Neural cell (in vitro differentiated cells): ENCODE data around the gene PPP1R13B. TPM values are rescaled to one million over a fixed set of nuclear protein-coding genes. Genes with fewer than 3 reads are reported as not detected.

Source experiments
- H2AFZ ChIP-seq: fragments of 200-600, 300-800 bp; sonication (generic), shearing (Covaris generic); 2 replicates; pipeline ENCODE4 v1.6.0; 2014; ENCODE audit warnings: low read depth, mild to moderate bottlenecking, antibody characterized with exemption, low read length, moderate library complexity
- H3F3A ChIP-seq: fragments of 200-600 bp; shearing (Covaris generic); 2 replicates; pipeline ENCODE4 v1.6.1; 2016; ENCODE audit warnings: mild to moderate bottlenecking, moderate library complexity, mixed read lengths, antibody characterized with exemption, low read length; ENCODE audit not compliant: insufficient read depth, poor library complexity, severe bottlenecking
- H3K27ac ChIP-seq: fragments of 200-600, 300-800 bp; sonication (generic), shearing (Covaris generic); 2 replicates; pipeline ENCODE4 v1.5.1; 2014; ENCODE audit warnings: mild to moderate bottlenecking, low read length, moderate library complexity
- H3K27me3 ChIP-seq: fragments of 300-800, 200-600 bp; sonication (generic), shearing (Covaris generic); 2 replicates; pipeline ENCODE4 v1.6.0; 2014; ENCODE audit warnings: mild to moderate bottlenecking, low read depth, low read length, moderate library complexity; ENCODE audit not compliant: insufficient read depth
- H3K36me3 ChIP-seq: fragments of 300-800, 200-600 bp; sonication (generic), shearing (Covaris generic); 2 replicates; pipeline ENCODE4 v1.5.1; 2014; ENCODE audit warnings: mild to moderate bottlenecking, antibody characterized with exemption, low read length, moderate library complexity; ENCODE audit not compliant: insufficient read depth
- H3K4me2 ChIP-seq: fragments of 300-800, 200-600 bp; sonication (generic), shearing (Covaris generic); 2 replicates; pipeline ENCODE4 v1.6.0; 2014; ENCODE audit warnings: mild to moderate bottlenecking, low read length
- H3K4me3 ChIP-seq: fragments of 300-800, 200-600 bp; sonication (generic), shearing (Covaris generic); 2 replicates; pipeline ENCODE4 v1.5.1; 2014; ENCODE audit warnings: mild to moderate bottlenecking, low read length, moderate library complexity
- H3K79me2 ChIP-seq: fragments of 200-600 bp; shearing (Covaris generic); replicated peaks from 2 replicates; pipeline ENCODE4 v1.6.0; 2014; ENCODE audit warnings: mild to moderate bottlenecking, low read length, moderate library complexity; ENCODE audit not compliant: insufficient read depth
- H3K9ac ChIP-seq: fragments of 300-800, 200-600 bp; sonication (generic), shearing (Covaris generic); 2 replicates; pipeline ENCODE4 v1.6.1; 2016; ENCODE audit warnings: mild to moderate bottlenecking, low read length, mixed read lengths
- H3K9me2 ChIP-seq: fragments of 200-600 bp; shearing (Covaris generic); 2 replicates; pipeline ENCODE4 v1.6.1; 2016; ENCODE audit warnings: mild to moderate bottlenecking, low read length, mixed read lengths; ENCODE audit not compliant: insufficient read depth
- H3K9me3 ChIP-seq: fragments of 200-600, 300-800 bp; sonication (generic), shearing (Covaris generic); 2 replicates; pipeline ENCODE4 v1.6.1; 2016; ENCODE audit warnings: mild to moderate bottlenecking, mixed run types, low read length, moderate library complexity, mixed read lengths
- H4K20me1 ChIP-seq: fragments of 200-600 bp; shearing (Covaris generic); 2 replicates; pipeline ENCODE4 v1.6.1; 2016; ENCODE audit warnings: mild to moderate bottlenecking, mixed run types; ENCODE audit not compliant: insufficient read depth
- CTCF ChIP-seq: fragments of 450-650 bp; IDR thresholded peaks from 2 replicates; pipeline ENCODE4 v1.5.1; 2014; ENCODE audit warnings: antibody characterized with exemption, mild to moderate bottlenecking, moderate library complexity; ENCODE audit not compliant: poor library complexity, severe bottlenecking
- EP300 ChIP-seq: fragments of 450-650 bp; conservative IDR thresholded peaks from 2 replicates; pipeline ENCODE4 v1.6.1; 2014; ENCODE audit warnings: antibody characterized with exemption, mild to moderate bottlenecking, moderate library complexity; ENCODE audit not compliant: poor library complexity, severe bottlenecking
- EZH2 ChIP-seq: fragments of 200-600, 300-800 bp; shearing (Covaris generic), sonication (generic); IDR thresholded peaks from 2 replicates; pipeline ENCODE4 v1.6.1; 2014; ENCODE audit warnings: antibody characterized with exemption, low read length, borderline replicate concordance, mild to moderate bottlenecking; ENCODE audit not compliant: insufficient read depth, poor library complexity, severe bottlenecking
- MXI1 ChIP-seq: fragments of 450-650 bp; conservative IDR thresholded peaks from 2 replicates; pipeline ENCODE4 v1.6.1; 2014; ENCODE audit warnings: antibody characterized with exemption, mild to moderate bottlenecking; ENCODE audit not compliant: poor library complexity, severe bottlenecking
- POLR2AphosphoS5 ChIP-seq: IDR thresholded peaks from 2 replicates; pipeline ENCODE4 v1.6.1; 2012
- RAD21 ChIP-seq: fragments of 450-650 bp; conservative IDR thresholded peaks from 2 replicates; pipeline ENCODE4 v1.6.1; 2014; ENCODE audit warnings: antibody characterized with exemption, mild to moderate bottlenecking, moderate library complexity
- REST ChIP-seq: IDR thresholded peaks from 2 replicates; pipeline ENCODE4 v1.6.1; 2012; ENCODE audit warnings: borderline replicate concordance
- SMC3 ChIP-seq: fragments of 450-650 bp; conservative IDR thresholded peaks from 2 replicates; pipeline ENCODE4 v1.6.1; 2014; ENCODE audit warnings: antibody characterized with exemption, mild to moderate bottlenecking, moderate library complexity; ENCODE audit not compliant: poor library complexity
- TAF1 ChIP-seq: IDR thresholded peaks from 2 replicates; pipeline ENCODE4 v1.6.1; 2012; ENCODE audit warnings: low read depth
- polyA plus RNA-seq: library from polyadenylated mRNA; depleted of rRNA; stranded (reverse); fragments of >200 nt; gene quantifications from 2 replicates; pipeline ENCODE4 v1.2.3, GENCODE V29; 2014

Gene PPP1R13B
- polyA plus RNA-seq, 1 donor from 2014 or later, result 8.2 TPM

GRCh38 chr14:103890821-103891666 lies 43.7 kb upstream of the PPP1R13B start:
- Histone ChIP-seq H3K4me3 (no peak overlapping the region), H3K79me2 (no peaks in the 10 kb centered on the region), H3F3A (no peaks in the 10 kb centered on the region), H3K27ac (no peak overlapping the region), H3K27me3 (no peaks in the 10 kb centered on the region), H4K20me1 (no peaks in the 10 kb centered on the region), H3K9me2 (no peaks in the 10 kb centered on the region), H3K9me3 (no peaks in the 10 kb centered on the region), H3K4me2 (no peak overlapping the region), H3K9ac (no peak overlapping the region), H2AFZ (no peak overlapping the region), H3K36me3 (no peaks in the 10 kb centered on the region)
- TF ChIP-seq EZH2 (no peak), RAD21 (no peak), POLR2AphosphoS5 (no peak), EP300 (no peak), REST (no peak), CTCF (no peak), MXI1 (no peak), TAF1 (no peak), SMC3 (no peak)

GRCh38 chr14:103890052-103890371 lies 42.6 kb upstream of the PPP1R13B start:
- no peaks in the 10 kb centered on the region for H3K9me3 ChIP-seq
- H4K20me1 ChIP-seq, result no peaks in the 10 kb centered on the region
- no peak overlapping the region for H3K9ac ChIP-seq
- no peaks in the 10 kb centered on the region for H3F3A ChIP-seq
- no peak overlapping the region for H2AFZ ChIP-seq
- H3K9me2 ChIP-seq, result no peaks in the 10 kb centered on the region
- TF ChIP-seq REST (no peak), SMC3 (no peak), CTCF (no peak), EZH2 (no peak), TAF1 (no peak), POLR2AphosphoS5 (no peak), MXI1 (no peak), EP300 (no peak), RAD21 (no peak)
- H3K27ac ChIP-seq, result no peak overlapping the region
- H3K27me3 ChIP-seq, result no peaks in the 10 kb centered on the region
- no peaks in the 10 kb centered on the region for H3K79me2 ChIP-seq
- no peak overlapping the region for H3K4me2 ChIP-seq
- H3K36me3 ChIP-seq, result no peaks in the 10 kb centered on the region
- no peak overlapping the region for H3K4me3 ChIP-seq
